Sigmoid colon (tissue), 7 donors: Measurements from ENCODE around the gene GCSH. TPM values are rescaled to one million over a fixed set of nuclear protein-coding genes. Genes with fewer than 3 reads are reported as not detected.

Experiments used
- DNase-seq: peaks from one replicate; pipeline ENCODE4 v3.0.0-alpha.2; 2019
- H3K27ac ChIP-seq, 4 donors: fragments of 200-600 bp; sonication (generic); one replicate each; pipeline ENCODE4 v1.5.1; 2016 to 2019; ENCODE audit warnings: mild to moderate bottlenecking in 1 of 4
- H3K27me3 ChIP-seq, 3 donors: fragments of 200-600 bp; sonication (generic); one replicate each; pipeline ENCODE4 v1.5.1; 2019; ENCODE audit warnings: mild to moderate bottlenecking in 1 of 3
- H3K36me3 ChIP-seq, 4 donors: fragments of 200-600 bp; sonication (generic); one replicate each; pipeline ENCODE4 v1.5.1; 2016 to 2019
- H3K4me1 ChIP-seq, 4 donors: fragments of 200-600 bp; sonication (generic); one replicate each; pipeline ENCODE4 v1.5.1; 2017 to 2019
- H3K4me3 ChIP-seq, 4 donors: fragments of 200-600 bp; sonication (generic); one replicate each; pipeline ENCODE4 v1.5.1; 2017 to 2019; ENCODE audit warnings: mild to moderate bottlenecking in 2 of 4, moderate library complexity in 1 of 4
- H3K9me3 ChIP-seq, 4 donors: fragments of 200-600 bp in 3 of 4; sonication (generic) in 3 of 4; one replicate each; pipeline versions ENCODE4 v1.5.1 to v1.6.1; 2013 to 2019
- CTCF ChIP-seq, 4 experiments: fragments of 450-650 bp in 3 of 4; fragments of 200-600 bp in 1 of 4; IDR thresholded peaks; one replicate each; pipeline ENCODE4 v1.5.1; 2016 to 2019; ENCODE audit warnings: antibody characterized with exemption in 4 of 4, mild to moderate bottlenecking in 3 of 4, moderate library complexity in 2 of 4
- EP300 ChIP-seq, 4 donors: sonication (generic); formaldehyde crosslinking; IDR thresholded peaks; one replicate each; pipeline ENCODE4 v1.6.1; 2017; ENCODE audit warnings: antibody characterized with exemption in 4 of 4
- POLR2A ChIP-seq, 2 donors: fragments of 450-650 bp; IDR thresholded peaks; one replicate each; pipeline ENCODE4 v1.6.1; 2016; ENCODE audit warnings: antibody characterized with exemption in 2 of 2, mild to moderate bottlenecking in 2 of 2, moderate library complexity in 2 of 2
- POLR2AphosphoS5 ChIP-seq, 4 donors: sonication (generic); formaldehyde crosslinking; IDR thresholded peaks; one replicate each; pipeline ENCODE4 v1.6.1; 2017; ENCODE audit warnings: antibody characterized with exemption in 4 of 4
- WGBS, 2 donors: extraction: QIAGEN DNeasy Blood & Tissue Kit; methylation state at CpG; one replicate each; pipeline ENCODE4 v1.1.7; 2013; 5-methylcytosine and 5-hydroxymethylcytosine counted together
- intact Hi-C: fragments of 100-400 bp; cut with DNase I; formaldehyde crosslinking; loops from one replicate; pipeline ENCODE4 v1.15.1; 2023
- polyA plus RNA-seq, 3 donors: library from polyadenylated mRNA; stranded (reverse); fragments of 200-250 nt; gene quantifications; one replicate each; pipeline ENCODE4 v1.2.3, GENCODE V29; 2013
- total RNA-seq, 4 donors: library from RNA; depleted of rRNA; stranded (reverse); fragments of >200 nt; gene quantifications; one replicate each; pipeline ENCODE4 v1.1.0, GENCODE V29; 2016
- donor health status: healthy with polysubstance abuse.
- donor health status: Bipolar disorder and iron deficiency.
- donor health status: healthy.

The GCSH gene
- total and polyA plus RNA-seq, 7 donors, result 16.8 to 27.8 (median 19.0) TPM

- intact Hi-C loops, result no loop called here
- no peaks in the 10 kb centered on the region for H3K4me1 ChIP-seq
- no peak overlapping the region for H3K4me3 ChIP-seq
- H3K27ac ChIP-seq, result no peak overlapping the region
- no peaks in the 10 kb centered on the region for H3K36me3 ChIP-seq
- WGBS, 2 donors, result 90% methylated on average over 16 of the region's 16 CpGs
- no peak for TF ChIP-seq CTCF (IDR thresholded peaks at IDR 0.05)
- no peak for DNase-seq
- H3K9me3 ChIP-seq, result no peaks in the 10 kb centered on the region
- no peaks in the 10 kb centered on the region for H3K27me3 ChIP-seq
Measured at GRCh38 chr16:81128726-81129524, 32.7 kb upstream of the GCSH start.

DNA sequence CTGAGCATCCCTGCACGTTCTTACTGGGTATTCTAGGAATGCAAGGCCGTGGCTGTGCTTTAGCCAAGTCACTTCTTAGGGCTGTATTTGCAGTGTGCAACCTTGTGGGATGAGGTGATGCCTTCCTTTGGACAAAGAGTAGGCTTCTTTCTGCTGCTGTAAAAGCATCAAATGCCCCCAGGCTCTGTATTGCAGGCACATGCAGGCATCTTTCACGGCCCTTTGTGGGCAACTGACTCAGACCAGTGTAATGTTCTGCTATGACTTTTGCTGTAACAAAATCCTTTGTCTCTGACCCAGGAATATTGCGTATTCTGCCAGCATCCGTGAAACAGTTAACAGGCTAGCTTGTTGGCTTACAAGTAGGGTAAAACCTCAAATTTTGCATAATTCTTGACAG, 30.9 kb upstream of the GCSH start:
- no peak for TF ChIP-seq CTCF (IDR thresholded peaks at IDR 0.05)
- no peak for TF ChIP-seq EP300 (IDR thresholded peaks at IDR 0.05)
- TF ChIP-seq POLR2A (IDR thresholded peaks at IDR 0.05), result no peak
- TF ChIP-seq POLR2AphosphoS5 (IDR thresholded peaks at IDR 0.05), result no peak
- 68 to 75% methylated on average over 5 of the region's 5 CpGs for WGBS, 2 donors
- Histone ChIP-seq H3K9me3 (no peaks in the 10 kb centered on the region), H3K4me3 (no peak overlapping the region), H3K27ac (no peak overlapping the region), H3K4me1 (no peaks in the 10 kb centered on the region), H3K36me3 (no peaks in the 10 kb centered on the region), H3K27me3 (no peaks in the 10 kb centered on the region)
- no peak for DNase-seq
- intact Hi-C loops, result no loop called here

- 83 to 84% methylated on average over 17 of the region's 17 CpGs for WGBS, 2 donors
- no peaks in the 10 kb centered on the region for H3K27me3 ChIP-seq
- no peaks in the 10 kb centered on the region for H3K36me3 ChIP-seq
- DNase-seq, result no peak
- H3K9me3 ChIP-seq, result no peaks in the 10 kb centered on the region
- H3K27ac ChIP-seq, result no peak overlapping the region
- H3K4me3 ChIP-seq, result no peak overlapping the region
- intact Hi-C loops, result no loop called here
- H3K4me1 ChIP-seq, result no peaks in the 10 kb centered on the region
- TF ChIP-seq POLR2A (IDR thresholded peaks at IDR 0.05) (no peak), EP300 (IDR thresholded peaks at IDR 0.05) (no peak), POLR2AphosphoS5 (IDR thresholded peaks at IDR 0.05) (no peak), CTCF (IDR thresholded peaks at IDR 0.05) (no peak)
Measured at GRCh38 chr16:81123092-81123852, 27.1 kb upstream of the GCSH start.

- intact Hi-C loops, result no loop called here
- H3K9me3 ChIP-seq, result no peaks in the 10 kb centered on the region
- no peak overlapping the region for H3K27ac ChIP-seq
- WGBS, 2 donors, result 85 to 87% methylated on average over 16 of the region's 16 CpGs
- H3K4me1 ChIP-seq, result no peaks in the 10 kb centered on the region
- H3K36me3 ChIP-seq, result no peaks in the 10 kb centered on the region
- TF ChIP-seq EP300 (IDR thresholded peaks at IDR 0.05) (no peak), POLR2AphosphoS5 (IDR thresholded peaks at IDR 0.05) (no peak), CTCF (IDR thresholded peaks at IDR 0.05) (no peak), POLR2A (IDR thresholded peaks at IDR 0.05) (no peak)
- no peak for DNase-seq
- H3K4me3 ChIP-seq, result no peak overlapping the region
- H3K27me3 ChIP-seq, result no peaks in the 10 kb centered on the region
Measured at GRCh38 chr16:81121474-81121990, 25.3 kb upstream of the GCSH start.
